GM18858 (cell line): ENCODE data around the gene TIAL1.
A peak's percentile ranks its signal among the peaks of the same experiment; 100 is the strongest.
"Not testable (repeated sequence)": the region's sequence is repeated elsewhere in the genome, so short reads cannot be mapped to it uniquely, and the experiment has no call there.

ENCODE experiments used
- ATAC-seq: cut with Tn5 transposase; IDR thresholded peaks from one replicate; pipeline ENCODE4 v1.9.1; 2021; ENCODE audit not compliant: unreplicated experiment

Gene TIAL1, protein sequence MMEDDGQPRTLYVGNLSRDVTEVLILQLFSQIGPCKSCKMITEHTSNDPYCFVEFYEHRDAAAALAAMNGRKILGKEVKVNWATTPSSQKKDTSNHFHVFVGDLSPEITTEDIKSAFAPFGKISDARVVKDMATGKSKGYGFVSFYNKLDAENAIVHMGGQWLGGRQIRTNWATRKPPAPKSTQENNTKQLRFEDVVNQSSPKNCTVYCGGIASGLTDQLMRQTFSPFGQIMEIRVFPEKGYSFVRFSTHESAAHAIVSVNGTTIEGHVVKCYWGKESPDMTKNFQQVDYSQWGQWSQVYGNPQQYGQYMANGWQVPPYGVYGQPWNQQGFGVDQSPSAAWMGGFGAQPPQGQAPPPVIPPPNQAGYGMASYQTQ

GRCh38 chr10:119596537-119597404 lies at the start of gene TIAL1:
Gene TIAL1, minus strand, starts transcription at chr10:119596964. Its CDS starts 499 bp downstream, at chr10:119596465.
- peak; percentile 76 for ATAC-seq

GRCh38 chr10:119644994-119645393 lies 48.2 kb upstream of the TIAL1 start:
- ATAC-seq, result no peak

GRCh38 chr10:119644205-119644814 lies 47.5 kb upstream of the TIAL1 start:
- no peak for ATAC-seq

- no peak for ATAC-seq
Measured at GRCh38 chr10:119643306-119644204, 46.8 kb upstream of the TIAL1 start.

GRCh38 chr10:119642556-119643111 lies 45.9 kb upstream of the TIAL1 start:
- ATAC-seq, result no peak

GRCh38 chr10:119640875-119641526 lies 44.2 kb upstream of the TIAL1 start:
- ATAC-seq, result no peak

GRCh38 chr10:119640384-119640783 lies 43.6 kb upstream of the TIAL1 start:
- ATAC-seq, result no peak

GRCh38 chr10:119638982-119639381 lies 42.2 kb upstream of the TIAL1 start:
- ATAC-seq, result no peak

- ATAC-seq, result no peak
Measured at GRCh38 chr10:119637631-119638030, 40.9 kb upstream of the TIAL1 start.

- no peak for ATAC-seq
Measured at GRCh38 chr10:119634219-119634544, 37.4 kb upstream of the TIAL1 start.

GRCh38 chr10:119633538-119634218 lies 36.9 kb upstream of the TIAL1 start:
- ATAC-seq, result no peak

DNA sequence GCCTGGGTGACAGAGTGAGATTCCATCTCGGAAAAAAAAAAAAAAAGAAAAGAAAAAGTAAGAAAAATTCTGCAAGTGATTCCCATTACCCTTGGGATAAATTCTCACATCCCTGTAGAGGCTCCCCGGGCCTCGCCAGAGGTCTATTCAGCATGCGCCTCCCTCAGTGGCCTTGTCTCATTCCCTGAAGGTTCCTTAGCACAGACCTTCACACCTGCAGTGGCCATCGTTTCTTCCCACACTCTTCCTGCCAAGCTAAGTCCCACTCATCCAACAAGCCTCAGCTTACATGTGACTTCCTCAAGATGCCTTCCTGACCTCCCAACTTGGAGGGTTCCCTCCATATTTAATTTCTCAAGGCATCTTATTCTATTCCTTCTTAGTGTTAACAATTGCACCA lies 33.5 kb upstream of the TIAL1 start:
- ATAC-seq, result no peak

DNA sequence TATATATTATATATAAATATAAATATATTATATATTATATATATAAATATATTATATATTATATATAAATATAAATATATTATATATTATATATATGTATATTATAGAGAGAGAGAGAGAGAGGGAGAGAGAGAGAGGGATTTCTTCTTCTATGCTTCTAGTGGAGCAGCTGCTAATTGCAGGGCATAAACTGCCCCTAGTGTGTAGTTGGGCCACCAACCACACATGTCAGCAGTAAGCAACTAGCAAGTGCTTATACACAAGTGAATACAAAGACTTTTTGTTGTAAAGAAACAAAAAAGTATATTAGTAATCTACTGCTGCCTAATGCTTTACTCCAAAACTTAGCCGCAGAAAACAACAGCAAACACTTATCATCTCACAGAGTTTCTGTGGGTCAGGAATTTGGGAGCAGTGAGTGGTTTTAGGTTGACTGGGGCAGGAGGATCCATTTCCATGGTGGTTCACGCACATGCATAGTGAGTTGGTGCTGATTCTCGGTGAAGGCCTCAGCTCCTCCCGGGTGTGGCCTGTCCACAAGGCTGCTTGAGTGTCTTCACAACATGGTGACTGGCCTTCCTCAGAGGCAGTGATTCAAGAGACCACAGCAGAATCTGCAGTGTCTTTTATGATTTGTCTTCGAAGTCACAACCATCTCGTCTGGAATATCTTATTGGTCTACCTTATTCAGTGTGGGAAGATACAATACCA lies 29.0 kb upstream of the TIAL1 start:
- no peak for ATAC-seq

GRCh38 chr10:119621078-119621384 lies 24.3 kb upstream of the TIAL1 start:
- no peak for ATAC-seq

DNA sequence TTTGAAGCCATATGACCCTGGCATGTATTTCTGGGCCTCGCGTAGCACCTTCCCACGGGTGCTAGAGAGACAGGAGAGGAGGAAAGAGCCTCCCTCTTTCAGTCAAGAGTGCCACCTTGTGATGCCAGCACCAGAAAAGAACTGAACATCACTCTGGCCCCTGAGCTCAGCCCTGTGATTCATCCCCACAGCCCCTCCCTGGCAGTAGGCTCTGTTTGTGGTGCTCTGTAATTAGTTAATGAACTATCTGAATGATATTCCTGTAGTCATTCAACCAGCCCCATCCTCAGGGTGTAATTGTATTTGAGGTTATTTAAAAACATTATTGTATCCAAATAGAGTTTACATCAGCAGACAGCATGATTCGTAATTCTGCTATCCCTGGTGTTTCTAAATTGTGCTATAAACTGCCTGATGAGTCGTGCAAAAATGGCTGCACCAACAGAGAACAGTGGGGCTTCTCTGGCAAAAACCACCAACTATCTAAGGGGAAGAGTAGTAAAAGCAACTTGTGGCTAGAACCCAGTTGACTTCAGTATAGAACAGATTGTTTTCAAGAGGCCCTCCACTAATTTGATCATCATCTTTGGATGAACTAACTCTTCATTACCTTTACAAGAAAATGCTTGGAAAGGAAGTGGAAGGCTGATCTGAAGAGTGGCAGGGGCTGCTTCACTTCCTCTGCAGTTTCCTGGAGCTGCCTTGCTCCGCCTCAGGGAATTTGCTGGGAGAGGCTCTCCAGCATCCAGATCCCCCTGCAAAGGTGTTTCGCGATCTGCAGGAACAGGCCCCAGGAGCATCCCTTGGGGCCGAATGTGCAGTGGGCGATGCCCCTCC lies 23.7 kb upstream of the TIAL1 start:
- no peak for ATAC-seq

DNA sequence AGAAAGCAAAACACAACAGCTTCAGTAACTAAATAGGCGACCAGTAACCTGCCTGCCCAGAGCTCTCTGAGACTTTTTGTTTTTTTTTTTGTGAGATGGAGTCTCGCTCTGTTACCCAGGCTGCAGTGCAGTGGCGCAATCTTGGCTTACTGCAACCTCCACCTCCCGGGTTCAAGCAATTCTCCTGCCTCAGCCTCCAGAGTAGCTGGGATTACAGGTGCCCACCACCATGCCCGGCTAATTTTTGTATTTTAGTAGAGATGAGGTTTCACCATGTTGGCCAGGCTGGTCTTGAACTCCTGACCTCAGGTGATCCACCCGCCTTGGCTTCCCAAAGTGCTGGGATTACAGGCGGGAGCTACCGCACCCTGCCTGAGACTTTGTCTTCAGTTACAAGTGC lies 23.0 kb upstream of the TIAL1 start:
- ATAC-seq, result not testable (repeated sequence)

- no peak for ATAC-seq
Measured at GRCh38 chr10:119619215-119619614, 22.5 kb upstream of the TIAL1 start.
